Gastrocnemius medialis (tissue), 4 donors: ENCODE data around the gene RNF213.

Source experiments
- CTCF ChIP-seq, 5 experiments: fragments of 450-650 bp in 3 of 5; fragments of 200-600 bp in 2 of 5; sonication (generic) in 2 of 5; IDR thresholded peaks in 4 of 5; conservative IDR thresholded peaks in 1 of 5; 1 replicate in 4 of 5; 2 replicates in 1 of 5; pipeline ENCODE4 v1.5.1; 2016 to 2019; ENCODE audit warnings: antibody characterized with exemption in 5 of 5, mild to moderate bottlenecking in 3 of 5, moderate library complexity in 3 of 5
- POLR2A ChIP-seq, 2 donors: fragments of 450-650 bp; IDR thresholded peaks; one replicate each; pipeline ENCODE4 v1.6.1; 2017; ENCODE audit warnings: antibody characterized with exemption in 2 of 2, mild to moderate bottlenecking in 2 of 2, moderate library complexity in 2 of 2

GRCh38 chr17:80442764-80443163 lies 182.1 kb downstream of the RNF213 start:
- TF ChIP-seq CTCF (IDR thresholded peaks at IDR 0.05 in 4 of 5, conservative IDR thresholded peaks at IDR 0.05 in 1 of 5) (no peak), POLR2A (IDR thresholded peaks at IDR 0.05) (no peak)
